Mammary epithelial cell (primary cell): ENCODE measurements around the gene FBN2.

Experiments used
- EZH2 ChIP-seq: IDR thresholded peaks from 2 replicates; pipeline ENCODE4 v1.6.1; 2012; ENCODE audit warnings: low read length, inconsistent platforms, borderline replicate concordance
- TF ChIP-seq, protein P1 (sequence below), 2 donors: IDR thresholded peaks in 1 of 2; conservative IDR thresholded peaks in 1 of 2; 2 replicates each; pipeline ENCODE4 v1.5.1; 2011 to 2012; ENCODE audit warnings: inconsistent platforms in 2 of 2, low read length in 2 of 2, mild to moderate bottlenecking in 2 of 2, control low read depth in 1 of 2, low read depth in 1 of 2; ENCODE audit not compliant: insufficient read depth in 1 of 2; ENCODE audit errors: extremely low read depth in 1 of 2

DNA sequence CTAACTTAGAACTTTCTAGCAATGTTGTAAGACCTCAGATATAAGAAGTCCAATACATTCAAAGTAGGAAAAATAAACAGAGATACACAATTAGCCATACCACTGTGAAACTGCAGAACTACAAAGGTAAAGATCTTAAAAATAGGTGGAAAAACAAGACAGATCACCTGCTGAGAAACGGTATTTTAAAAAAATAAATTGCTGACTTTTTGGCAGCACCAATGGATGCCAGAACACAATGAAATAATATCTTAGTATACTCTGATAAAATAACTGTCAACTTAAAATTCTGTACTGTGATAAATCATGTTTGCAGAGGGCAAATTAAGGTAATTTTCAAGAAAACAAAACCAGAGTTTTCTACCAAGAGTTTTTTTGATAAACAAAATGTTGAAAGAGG, 138.9 kb downstream of the FBN2 start:
- TF ChIP-seq EZH2: no peak
- TF ChIP-seq, protein P1, sequence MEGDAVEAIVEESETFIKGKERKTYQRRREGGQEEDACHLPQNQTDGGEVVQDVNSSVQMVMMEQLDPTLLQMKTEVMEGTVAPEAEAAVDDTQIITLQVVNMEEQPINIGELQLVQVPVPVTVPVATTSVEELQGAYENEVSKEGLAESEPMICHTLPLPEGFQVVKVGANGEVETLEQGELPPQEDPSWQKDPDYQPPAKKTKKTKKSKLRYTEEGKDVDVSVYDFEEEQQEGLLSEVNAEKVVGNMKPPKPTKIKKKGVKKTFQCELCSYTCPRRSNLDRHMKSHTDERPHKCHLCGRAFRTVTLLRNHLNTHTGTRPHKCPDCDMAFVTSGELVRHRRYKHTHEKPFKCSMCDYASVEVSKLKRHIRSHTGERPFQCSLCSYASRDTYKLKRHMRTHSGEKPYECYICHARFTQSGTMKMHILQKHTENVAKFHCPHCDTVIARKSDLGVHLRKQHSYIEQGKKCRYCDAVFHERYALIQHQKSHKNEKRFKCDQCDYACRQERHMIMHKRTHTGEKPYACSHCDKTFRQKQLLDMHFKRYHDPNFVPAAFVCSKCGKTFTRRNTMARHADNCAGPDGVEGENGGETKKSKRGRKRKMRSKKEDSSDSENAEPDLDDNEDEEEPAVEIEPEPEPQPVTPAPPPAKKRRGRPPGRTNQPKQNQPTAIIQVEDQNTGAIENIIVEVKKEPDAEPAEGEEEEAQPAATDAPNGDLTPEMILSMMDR (conservative IDR thresholded peaks at IDR 0.05 in 1 of 2, IDR thresholded peaks at IDR 0.05 in 1 of 2; ENCODE audit: extremely low read depth in 1 of 2, insufficient read depth in 1 of 2, low read depth in 1 of 2, low read length in 2 of 2): no peak
